ENCODE measurements around the gene PTPN2.

GRCh38 chr18:12768625-12769024, 115.4 kb downstream of the PTPN2 start:
- no peak for TF ChIP-seq CTCF (IDR thresholded peaks at IDR 0.05; ENCODE audit: poor library complexity, severe bottlenecking)
- TF ChIP-seq REST (IDR thresholded peaks at IDR 0.05; ENCODE audit: borderline replicate concordance): no peak
- TF ChIP-seq EP300 (conservative IDR thresholded peaks at IDR 0.05; ENCODE audit: poor library complexity, severe bottlenecking): no peak
- TF ChIP-seq POLR2AphosphoS5 (IDR thresholded peaks at IDR 0.05): no peak
- TF ChIP-seq TAF1 (IDR thresholded peaks at IDR 0.05; ENCODE audit: low read depth): no peak
- no peak for TF ChIP-seq RAD21 (conservative IDR thresholded peaks at IDR 0.05)
- no peak for TF ChIP-seq EZH2 (IDR thresholded peaks at IDR 0.05; ENCODE audit: borderline replicate concordance, insufficient read depth, low read length, poor library complexity, severe bottlenecking)
- no peak for TF ChIP-seq MXI1 (conservative IDR thresholded peaks at IDR 0.05; ENCODE audit: poor library complexity, severe bottlenecking)

Data from neural cell (in vitro differentiated cells).